ENCODE measurements around the gene DOK1.

DOK1 gene

GRCh38 chr2:74525717-74526648 is 28.5 kb upstream of the DOK1 start, which contains the start of gene DQX1:
DQX1 (minus strand) TSS chr2:74526231; CDS start chr2:74525729, 502 bp downstream.
- in situ Hi-C loops (cut with MboI; ENCODE audit: low sequenced_read_pairs), result no loop called here

- in situ Hi-C loops (cut with MboI; ENCODE audit: low sequenced_read_pairs), result no loop called here
These were observed 27.8 kb upstream of the DOK1 start for GRCh38 chr2:74526649-74527230.

- in situ Hi-C loops (cut with MboI; ENCODE audit: low sequenced_read_pairs), result no loop called here
These were observed 26.8 kb upstream of the DOK1 start for GRCh38 chr2:74527741-74528140.

- in situ Hi-C loops (cut with MboI; ENCODE audit: low sequenced_read_pairs), result no loop called here
These were observed 25.7 kb upstream of the DOK1 start for GRCh38 chr2:74528600-74529356.

- in situ Hi-C loops (cut with MboI; ENCODE audit: low sequenced_read_pairs), result no loop called here
These were observed 24.9 kb upstream of the DOK1 start, which contains the start of the genes AUP1 and HTRA2 for GRCh38 chr2:74529357-74530238. AUP1 (minus strand) TSS chr2:74529706; CDS start chr2:74529629, 77 bp downstream. HTRA2 (plus strand) TSS chr2:74529933; CDS start chr2:74530007, 74 bp downstream.

GRCh38 chr2:74530239-74531187 is 24.0 kb upstream of the DOK1 start:
- in situ Hi-C loops (cut with MboI; ENCODE audit: low sequenced_read_pairs), result no loop called here

- in situ Hi-C loops (cut with MboI; ENCODE audit: low sequenced_read_pairs), result no loop called here
These were observed 22.9 kb upstream of the DOK1 start for GRCh38 chr2:74531666-74532065.

GRCh38 chr2:74532222-74532621 is 22.3 kb upstream of the DOK1 start:
- in situ Hi-C loops (cut with MboI; ENCODE audit: low sequenced_read_pairs), result no loop called here

- in situ Hi-C loops (cut with MboI; ENCODE audit: low sequenced_read_pairs), result no loop called here
These were observed 21.1 kb upstream of the DOK1 start for GRCh38 chr2:74533464-74533863.

- in situ Hi-C loops (cut with MboI; ENCODE audit: low sequenced_read_pairs), result no loop called here
These were observed 20.1 kb upstream of the DOK1 start for GRCh38 chr2:74534411-74534810.

- in situ Hi-C loops (cut with MboI; ENCODE audit: low sequenced_read_pairs), result no loop called here
These were observed 19.0 kb upstream of the DOK1 start for GRCh38 chr2:74535440-74535965.

GRCh38 chr2:74536166-74536950 is 18.2 kb upstream of the DOK1 start:
- in situ Hi-C loops (cut with MboI; ENCODE audit: low sequenced_read_pairs), result no loop called here

- in situ Hi-C loops (cut with MboI; ENCODE audit: low sequenced_read_pairs), result no loop called here
These were observed 17.4 kb upstream of the DOK1 start for GRCh38 chr2:74537140-74537539.

- in situ Hi-C loops (cut with MboI; ENCODE audit: low sequenced_read_pairs), result no loop called here
These were observed 15.6 kb upstream of the DOK1 start for GRCh38 chr2:74538881-74539339.

GRCh38 chr2:74540291-74540690 is 14.2 kb upstream of the DOK1 start:
- in situ Hi-C loops (cut with MboI; ENCODE audit: low sequenced_read_pairs), result no loop called here

GRCh38 chr2:74542978-74543377 is 11.5 kb upstream of the DOK1 start:
- in situ Hi-C loops (cut with MboI; ENCODE audit: low sequenced_read_pairs), result no loop called here

GRCh38 chr2:74544634-74545033 is 9.9 kb upstream of the DOK1 start:
- in situ Hi-C loops (cut with MboI; ENCODE audit: low sequenced_read_pairs), result no loop called here

GRCh38 chr2:74546004-74546403 is 8.5 kb upstream of the DOK1 start:
- in situ Hi-C loops (cut with MboI; ENCODE audit: low sequenced_read_pairs), result no loop called here
